HEK293 (cell line): ENCODE results near the gene SPAAR.

ENCODE experiments used
- ATF2 ChIP-seq: fragments of 450-650 bp; formaldehyde crosslinking; IDR thresholded peaks from 2 replicates; pipeline ENCODE4 v1.5.1; 2016; ENCODE audit warnings: missing biosample characterization, missing genetic modification characterization, low read depth
- CTCF ChIP-seq: fragments of 450-650 bp; formaldehyde crosslinking; IDR thresholded peaks from 2 replicates; pipeline ENCODE4 v1.5.1; 2016; ENCODE audit warnings: missing biosample characterization, missing genetic modification characterization
- HOXA7 ChIP-seq: sonication (generic); formaldehyde crosslinking; IDR thresholded peaks from 2 replicates; pipeline ENCODE4 v1.8.1; 2022; ENCODE audit warnings: missing genetic modification reagents, borderline replicate concordance
- RBAK ChIP-seq: fragments of 450-650 bp; formaldehyde crosslinking; IDR thresholded peaks from 2 replicates; pipeline ENCODE4 v1.5.1; 2016; ENCODE audit warnings: missing biosample characterization, missing genetic modification characterization
- REST ChIP-seq: fragments of 450-650 bp; formaldehyde crosslinking; IDR thresholded peaks from 2 replicates; pipeline ENCODE4 v1.5.1; 2016; ENCODE audit warnings: missing biosample characterization, missing genetic modification characterization
- SP2 ChIP-seq: fragments of 450-650 bp; formaldehyde crosslinking; IDR thresholded peaks from 2 replicates; pipeline ENCODE4 v1.5.1; 2016; ENCODE audit warnings: missing biosample characterization, missing genetic modification characterization
- ZNF211 ChIP-seq: fragments of 450-650 bp; formaldehyde crosslinking; IDR thresholded peaks from 2 replicates; pipeline ENCODE4 v1.5.1; 2016; ENCODE audit warnings: low read depth, missing biosample characterization, missing genetic modification characterization
- ZNF311 ChIP-seq: fragments of 450-650 bp; formaldehyde crosslinking; IDR thresholded peaks from 2 replicates; pipeline ENCODE4 v1.5.1; 2017; ENCODE audit warnings: missing biosample characterization, missing genetic modification characterization, borderline replicate concordance
- ZNF580 ChIP-seq: fragments of 450-650 bp; formaldehyde crosslinking; IDR thresholded peaks from 2 replicates; pipeline ENCODE4 v1.5.1; 2016; ENCODE audit warnings: missing biosample characterization, missing genetic modification characterization

- no peak for TF ChIP-seq ZNF211
- no peak for TF ChIP-seq SP2
- TF ChIP-seq HOXA7 (CRISPR knock-in tag) = no peak
- TF ChIP-seq CTCF = peak; percentile 49; the same call in 1 of the 2 replicates
- TF ChIP-seq ZNF580 (tag by site-specific recombination) = no peak
- TF ChIP-seq ZNF311 (tag by site-specific recombination) = no peak
- no peak for TF ChIP-seq ATF2 (tag by site-specific recombination)
- no peak for TF ChIP-seq REST
- TF ChIP-seq RBAK (tag by site-specific recombination) = no peak
Observed at GRCh38 chr9:35910613-35911359, 1.5 kb downstream of the SPAAR start.
